ENCODE measurements around the gene ZNF385B.
"Not testable (repeated sequence)": the region's sequence is repeated elsewhere in the genome, so short reads cannot be mapped to it uniquely, and the experiment has no call there.

The ZNF385B gene

GRCh38 chr2:179861416-179862067 lies at the start of gene ZNF385B:
Gene ZNF385B, minus strand, starts transcription at chr2:179861612.
- DNase-seq: no peak

GRCh38 chr2:179910735-179911113 lies 49.3 kb upstream of the ZNF385B start:
- DNase-seq: no peak

GRCh38 chr2:179909845-179910734 lies 48.7 kb upstream of the ZNF385B start:
- no peak for DNase-seq

GRCh38 chr2:179900655-179901054 lies 39.2 kb upstream of the ZNF385B start:
- no peak for DNase-seq

GRCh38 chr2:179899666-179900065 lies 38.3 kb upstream of the ZNF385B start:
- no peak for DNase-seq

GRCh38 chr2:179898873-179899272 lies 37.5 kb upstream of the ZNF385B start:
- DNase-seq: no peak

GRCh38 chr2:179893616-179894015 lies 32.2 kb upstream of the ZNF385B start:
- DNase-seq: no peak

- no peak for DNase-seq
Observed at GRCh38 chr2:179891237-179891636, 29.8 kb upstream of the ZNF385B start.

- no peak for DNase-seq
Observed at GRCh38 chr2:179890666-179891065, 29.3 kb upstream of the ZNF385B start.

- not testable (repeated sequence) for DNase-seq
Observed at GRCh38 chr2:179888642-179889041, 27.2 kb upstream of the ZNF385B start.

GRCh38 chr2:179884193-179884592 lies 22.8 kb upstream of the ZNF385B start:
- no peak for DNase-seq

- no peak for DNase-seq
Observed at GRCh38 chr2:179882851-179883806, 21.7 kb upstream of the ZNF385B start.

GRCh38 chr2:179877601-179878364 lies 16.4 kb upstream of the ZNF385B start:
- DNase-seq: no peak

GRCh38 chr2:179876266-179876665 lies 14.9 kb upstream of the ZNF385B start:
- no peak for DNase-seq

GRCh38 chr2:179875864-179876263 lies 14.5 kb upstream of the ZNF385B start:
- no peak for DNase-seq

- DNase-seq: no peak
Observed at GRCh38 chr2:179862898-179863458, 1.6 kb upstream of the ZNF385B start.

GRCh38 chr2:179861027-179861415 lies 391 bp downstream of the ZNF385B start:
- DNase-seq: no peak

- DNase-seq: no peak
Observed at GRCh38 chr2:179860255-179861026, 971 bp downstream of the ZNF385B start.

GRCh38 chr2:179859523-179859922 lies 1.9 kb downstream of the ZNF385B start:
- DNase-seq: no peak

- DNase-seq: no peak
Observed at GRCh38 chr2:179857236-179857635, 4.2 kb downstream of the ZNF385B start.

- DNase-seq: no peak
Observed at GRCh38 chr2:179856205-179856604, 5.2 kb downstream of the ZNF385B start.
